ENCODE measurements around the gene SNX33.

DNA sequence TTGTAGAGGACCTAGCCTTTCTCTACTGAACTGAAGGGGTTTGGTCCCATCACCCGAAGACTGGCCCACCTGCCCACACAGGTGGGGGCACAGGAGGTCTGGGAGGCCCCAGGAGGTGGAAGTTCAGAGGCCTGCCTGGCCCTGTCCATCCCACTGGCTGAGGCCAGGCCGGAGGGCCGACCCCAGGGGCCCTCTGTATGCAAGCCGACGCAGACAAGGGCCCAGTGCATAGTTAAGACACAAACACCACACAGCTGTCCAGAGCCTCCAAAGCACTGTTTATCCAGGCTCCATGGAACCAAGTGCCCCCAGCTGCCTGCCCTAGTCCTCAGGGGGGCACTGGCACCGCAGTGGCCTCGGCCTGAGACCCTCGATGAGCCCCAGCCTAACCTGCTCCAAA lies 26.7 kb downstream of the SNX33 start:
- TF ChIP-seq, protein P1, sequence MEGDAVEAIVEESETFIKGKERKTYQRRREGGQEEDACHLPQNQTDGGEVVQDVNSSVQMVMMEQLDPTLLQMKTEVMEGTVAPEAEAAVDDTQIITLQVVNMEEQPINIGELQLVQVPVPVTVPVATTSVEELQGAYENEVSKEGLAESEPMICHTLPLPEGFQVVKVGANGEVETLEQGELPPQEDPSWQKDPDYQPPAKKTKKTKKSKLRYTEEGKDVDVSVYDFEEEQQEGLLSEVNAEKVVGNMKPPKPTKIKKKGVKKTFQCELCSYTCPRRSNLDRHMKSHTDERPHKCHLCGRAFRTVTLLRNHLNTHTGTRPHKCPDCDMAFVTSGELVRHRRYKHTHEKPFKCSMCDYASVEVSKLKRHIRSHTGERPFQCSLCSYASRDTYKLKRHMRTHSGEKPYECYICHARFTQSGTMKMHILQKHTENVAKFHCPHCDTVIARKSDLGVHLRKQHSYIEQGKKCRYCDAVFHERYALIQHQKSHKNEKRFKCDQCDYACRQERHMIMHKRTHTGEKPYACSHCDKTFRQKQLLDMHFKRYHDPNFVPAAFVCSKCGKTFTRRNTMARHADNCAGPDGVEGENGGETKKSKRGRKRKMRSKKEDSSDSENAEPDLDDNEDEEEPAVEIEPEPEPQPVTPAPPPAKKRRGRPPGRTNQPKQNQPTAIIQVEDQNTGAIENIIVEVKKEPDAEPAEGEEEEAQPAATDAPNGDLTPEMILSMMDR (IDR thresholded peaks at IDR 0.05): no peak
- TF ChIP-seq POLR2A (IDR thresholded peaks at IDR 0.05): no peak

All from body of pancreas (tissue), 4 donors.